IMR-90 (cell line): ENCODE data around the gene SMLR1. TPM values are rescaled to one million over a fixed set of nuclear protein-coding genes. Genes with fewer than 3 reads are reported as not detected.

Experiments used
- ATAC-seq: fragments of 200-7000 bp; cut with Tn5 transposase; 2 replicates; pipeline ENCODE4 v1.9.1; 2020; ENCODE audit warnings: low read depth, mild to moderate bottlenecking, moderate library complexity
- BruUV-seq: library from RNA; stranded (reverse); fragments of 400-500 nt; replicated peaks from 2 replicates; lab custom pipeline; 2021; lab: Mats Ljungman, UMichigan
- CTCF ChIA-PET: fragments of 300-600 bp; formaldehyde crosslinking; extraction: SDS; loops from one replicate; lab custom pipeline; 2021; ENCODE audit warnings: antibody characterized with exemption; lab: Yijun Ruan, JAX
- POLR2A ChIA-PET: fragments of 300-600 bp; sonication (Branson Sonifier 250); formaldehyde crosslinking; loops from one replicate; lab custom pipeline; 2022; ENCODE audit warnings: antibody characterized with exemption; ENCODE audit not compliant: unreplicated experiment; lab: Charles Lee
- DNase-seq: peaks from one replicate; pipeline ENCODE4 v3.0.0; 2013
- H2AFZ ChIP-seq: replicated peaks from 2 replicates; pipeline ENCODE3; 2013; ENCODE audit warnings: low read length, mild to moderate bottlenecking; ENCODE audit not compliant: poor library complexity
- H2AK5ac ChIP-seq: 2 replicates; pipeline ENCODE4 v1.6.1; 2013; ENCODE audit warnings: low read depth, low read length, inconsistent platforms
- H2AK9ac ChIP-seq: replicated peaks from 2 replicates; pipeline ENCODE3; 2013; ENCODE audit warnings: mild to moderate bottlenecking, low read depth, low read length, moderate library complexity; ENCODE audit not compliant: poor library complexity
- H2BK120ac ChIP-seq: 2 replicates; pipeline ENCODE4 v1.6.1; 2013; ENCODE audit warnings: low read depth, low read length, inconsistent platforms
- H2BK15ac ChIP-seq: 3 replicates; pipeline ENCODE4 v1.6.1; 2013; ENCODE audit warnings: low read depth, low read length, inconsistent platforms
- H2BK20ac ChIP-seq: 2 replicates; pipeline ENCODE4 v1.6.1; 2013; ENCODE audit warnings: low read depth, mild to moderate bottlenecking, inconsistent platforms, low read length, moderate library complexity
- H2BK5ac ChIP-seq: 2 replicates; pipeline ENCODE4 v1.6.1; 2013; ENCODE audit warnings: mild to moderate bottlenecking, low read depth, low read length, inconsistent platforms; ENCODE audit not compliant: poor library complexity, severe bottlenecking
- H3K14ac ChIP-seq: replicated peaks from 2 replicates; pipeline ENCODE4 v1.6.1; 2013; ENCODE audit warnings: low read depth, low read length, inconsistent platforms
- H3K18ac ChIP-seq: 2 replicates; pipeline ENCODE4 v1.6.1; 2013; ENCODE audit warnings: low read depth, low read length, control low read depth
- H3K23ac ChIP-seq: 2 replicates; pipeline ENCODE4 v1.6.1; 2013; ENCODE audit warnings: low read depth, low read length, inconsistent platforms
- H3K27ac ChIP-seq: 2 replicates; pipeline ENCODE4 v1.5.1; 2013; ENCODE audit warnings: mild to moderate bottlenecking, control low read depth, low read length; ENCODE audit not compliant: insufficient read depth
- H3K27me3 ChIP-seq: 2 replicates; pipeline ENCODE4 v1.6.1; 2013; ENCODE audit warnings: low read length; ENCODE audit not compliant: control insufficient read depth, insufficient read depth
- H3K36me3 ChIP-seq: 2 replicates; pipeline ENCODE4 v1.6.1; 2013; ENCODE audit warnings: low read length, mixed read lengths; ENCODE audit not compliant: control insufficient read depth, insufficient read depth
- H3K4ac ChIP-seq: 2 replicates; pipeline ENCODE4 v1.6.1; 2013; ENCODE audit warnings: low read depth, low read length, inconsistent platforms
- H3K4me1 ChIP-seq: 2 replicates; pipeline ENCODE4 v1.6.1; 2013; ENCODE audit warnings: low read length, mixed read lengths; ENCODE audit not compliant: control insufficient read depth, insufficient read depth
- H3K4me2 ChIP-seq: 2 replicates; pipeline ENCODE4 v1.6.1; 2013; ENCODE audit warnings: low read depth, mild to moderate bottlenecking, control low read depth, low read length, moderate library complexity
- H3K4me3 ChIP-seq: 2 replicates; pipeline ENCODE4 v1.5.1; 2013; ENCODE audit warnings: low read depth, mild to moderate bottlenecking, control low read depth, low read length, moderate library complexity; ENCODE audit not compliant: insufficient read depth
- H3K56ac ChIP-seq: 2 replicates; pipeline ENCODE4 v1.6.1; 2013; ENCODE audit warnings: low read length, inconsistent platforms; ENCODE audit not compliant: insufficient read depth; ENCODE audit errors: extremely low read depth
- H3K79me1 ChIP-seq, 2 experiments: 2 replicates each; pipeline ENCODE4 v1.6.1; 2013; ENCODE audit warnings: low read length in 2 of 2, inconsistent platforms in 1 of 2, low read depth in 1 of 2
- H3K9ac ChIP-seq: 2 replicates; pipeline ENCODE4 v1.6.1; 2013; ENCODE audit warnings: low read depth, low read length, control low read depth
- H3K9me1 ChIP-seq: 2 replicates; pipeline ENCODE4 v1.6.1; 2013; ENCODE audit warnings: low read length, inconsistent platforms; ENCODE audit not compliant: insufficient read depth
- H3K9me3 ChIP-seq: 2 replicates; pipeline ENCODE4 v1.6.1; 2013; ENCODE audit warnings: low read length; ENCODE audit not compliant: control insufficient read depth, insufficient read depth
- H4K20me1 ChIP-seq: 2 replicates; pipeline ENCODE4 v1.6.1; 2013; ENCODE audit warnings: low read length, inconsistent platforms; ENCODE audit not compliant: insufficient read depth
- H4K5ac ChIP-seq: 2 replicates; pipeline ENCODE4 v1.6.1; 2013; ENCODE audit warnings: mild to moderate bottlenecking, low read depth, low read length, control low read depth
- H4K8ac ChIP-seq, 2 experiments: 2 replicates each; pipeline ENCODE4 v1.6.1; 2013; ENCODE audit warnings: low read depth in 2 of 2, low read length in 2 of 2, control low read depth in 1 of 2, inconsistent platforms in 1 of 2
- H4K91ac ChIP-seq: 2 replicates; pipeline ENCODE4 v1.6.1; 2013; ENCODE audit warnings: low read depth, low read length, inconsistent platforms; ENCODE audit not compliant: insufficient read depth
- CEBPB ChIP-seq: IDR thresholded peaks from 2 replicates; pipeline ENCODE4 v1.6.1; 2012; ENCODE audit warnings: low read depth, low read length, improper control_type of control experiment
- MAFK ChIP-seq: IDR thresholded peaks from 2 replicates; pipeline ENCODE4 v1.6.1; 2012; ENCODE audit warnings: low read depth, low read length, improper control_type of control experiment
- MAZ ChIP-seq: IDR thresholded peaks from 2 replicates; pipeline ENCODE4 v1.6.1; 2012; ENCODE audit warnings: low read depth, mild to moderate bottlenecking, low read length, improper control_type of control experiment, moderate library complexity, borderline replicate concordance
- RFX5 ChIP-seq: IDR thresholded peaks from 2 replicates; pipeline ENCODE4 v1.8.0; 2012; ENCODE audit warnings: low read depth, mild to moderate bottlenecking, low read length, moderate library complexity
- SMC3 ChIP-seq: fragments of 150-350 bp; IDR thresholded peaks from 2 replicates; pipeline ENCODE4 v1.6.1; 2016; ENCODE audit warnings: low read depth, mild to moderate bottlenecking, antibody characterized with exemption, low read length, moderate library complexity
- whole genome bisulfite sequencing, 2 experiments: methylation state at CpG; one replicate each; pipeline versions ENCODE4 v1.1.5 to v1.1.7; 2013; ENCODE audit warnings: missing lambda C conversion rate in 2 of 2; ENCODE audit not compliant: insufficient read length in 1 of 2; ENCODE audit errors: extremely low coverage in 2 of 2; 5-methylcytosine and 5-hydroxymethylcytosine counted together
- dilution Hi-C: fragments of 300-500 bp; cut with HindIII; formaldehyde crosslinking; loops from one replicate; pipeline ENCODE4 v1.14.3; 2018; ENCODE audit warnings: low sequenced_read_pairs; ENCODE audit not compliant: unreplicated experiment
- in situ Hi-C: fragments of 300-500 bp; cut with MboI; formaldehyde crosslinking; loops from 3 replicates; pipeline ENCODE4 v1.14.3; 2019; ENCODE audit warnings: low sequenced_read_pairs, inconsistent platforms, mixed read lengths
- intact Hi-C: fragments of 100-400 bp; cut with micrococcal nuclease; formaldehyde crosslinking; loops from 2 replicates; pipeline ENCODE4 v1.10.0; 2022
- polyA plus RNA-seq, 3 experiments: library from polyadenylated mRNA; depleted of rRNA; stranded (reverse); fragments of >200 nt; gene quantifications; 2 replicates each; pipeline ENCODE4 v1.2.3, GENCODE V29; 2012; ENCODE audit warnings: low replicate concordance in 1 of 3
- total RNA-seq: library from RNA; depleted of rRNA; stranded (reverse); fragments of >200 nt; gene quantifications from 2 replicates; pipeline ENCODE4 v1.2.3, GENCODE V29; 2012
- TF ChIP-seq, protein P1 (sequence below): fragments of 150-350 bp; IDR thresholded peaks from 2 replicates; pipeline ENCODE4 v1.6.1; 2017; ENCODE audit warnings: mild to moderate bottlenecking, antibody characterized with exemption, low read length, low read depth

Gene SMLR1
- total and polyA plus RNA-seq, 2 of the 4 experiments (the other 2 are of a cell fraction) = not detected

DNA sequence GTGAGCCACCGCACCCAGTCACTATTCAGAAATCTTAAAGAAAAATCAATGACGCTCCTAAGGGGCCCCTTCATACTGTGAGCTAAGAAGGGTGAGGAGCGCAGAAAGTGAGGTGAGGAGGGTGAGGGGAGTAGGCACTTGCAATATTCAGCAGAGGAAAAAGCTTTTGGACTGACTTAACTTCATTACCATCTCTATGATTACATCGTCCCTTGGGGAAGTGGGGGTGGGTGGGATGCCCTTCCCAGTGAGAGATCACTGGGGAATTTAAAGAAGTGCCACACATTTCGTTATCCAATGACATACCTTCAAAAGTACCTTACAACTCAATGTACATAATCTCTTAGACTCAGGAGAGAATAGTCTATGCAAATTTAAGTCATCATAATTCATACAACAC is 46.5 kb downstream of the SMLR1 start:
- no peak overlapping the region for H3K9ac ChIP-seq
- intact Hi-C loops (loop anchor here (5.0 kb wide), 1 partner anchor 826 kb away; no protein-coding TSS in a partner anchor), dilution Hi-C loops (no loop called here), in situ Hi-C loops (no loop called here)
- H3K4me3 ChIP-seq = no peak overlapping the region
- H2BK15ac ChIP-seq = no peak overlapping the region
- no TSS peak for BruUV-seq
- no peaks in the 10 kb centered on the region for H3K9me3 ChIP-seq
- no peak overlapping the region for H2BK5ac ChIP-seq
- H3K27me3 ChIP-seq = no peaks in the 10 kb centered on the region
- H2AK5ac ChIP-seq = no peak overlapping the region
- no peak overlapping the region for H3K4ac ChIP-seq
- no peak overlapping the region for H3K14ac ChIP-seq
- no peak for DNase-seq
- no peaks in the 10 kb centered on the region for H4K20me1 ChIP-seq
- no peak overlapping the region for H2AFZ ChIP-seq
- WGBS, 2 experiments = no CpG with 5 or more reads among the region's 5 CpGs
- ChIA-PET CTCF (interaction anchor here (0.6 kb wide), 1 partner anchor 84 kb away, joined by 3 read pairs; no protein-coding TSS in a partner anchor), POLR2A (no interaction called here)
- no peak overlapping the region for H3K27ac ChIP-seq
- no peak overlapping the region for H2BK20ac ChIP-seq
- ATAC-seq = no peak
- no peak overlapping the region for H3K4me2 ChIP-seq
- H3K36me3 ChIP-seq = peaks cover 18% of the 10 kb centered on the region
- no peak overlapping the region for H3K18ac ChIP-seq
- TF ChIP-seq MAZ (no peak), RFX5 (no peak), MAFK (no peak), CEBPB (no peak), SMC3 (no peak)
- TF ChIP-seq, protein P1, sequence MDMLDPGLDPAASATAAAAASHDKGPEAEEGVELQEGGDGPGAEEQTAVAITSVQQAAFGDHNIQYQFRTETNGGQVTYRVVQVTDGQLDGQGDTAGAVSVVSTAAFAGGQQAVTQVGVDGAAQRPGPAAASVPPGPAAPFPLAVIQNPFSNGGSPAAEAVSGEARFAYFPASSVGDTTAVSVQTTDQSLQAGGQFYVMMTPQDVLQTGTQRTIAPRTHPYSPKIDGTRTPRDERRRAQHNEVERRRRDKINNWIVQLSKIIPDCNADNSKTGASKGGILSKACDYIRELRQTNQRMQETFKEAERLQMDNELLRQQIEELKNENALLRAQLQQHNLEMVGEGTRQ = no peak
- no peak overlapping the region for H4K5ac ChIP-seq
- no peak overlapping the region for H4K8ac ChIP-seq
- H3K9me1 ChIP-seq = 0 out of 2 replicates have a peak, but pooled peaks cover 3% of the 10 kb centered on the region
- H4K91ac ChIP-seq = no peak overlapping the region
- H3K79me1 ChIP-seq = peaks cover 8 to 20% of the 10 kb centered on the region in 2 experiments; a peak in 2 of 4 replicates
- H3K4me1 ChIP-seq = no peaks in the 10 kb centered on the region
- no peak overlapping the region for H3K23ac ChIP-seq
- no peak overlapping the region for H2AK9ac ChIP-seq
- no peak overlapping the region for H2BK120ac ChIP-seq
- H3K56ac ChIP-seq = no peak overlapping the region
